ENCODE data around the gene GNAI3.

DNA sequence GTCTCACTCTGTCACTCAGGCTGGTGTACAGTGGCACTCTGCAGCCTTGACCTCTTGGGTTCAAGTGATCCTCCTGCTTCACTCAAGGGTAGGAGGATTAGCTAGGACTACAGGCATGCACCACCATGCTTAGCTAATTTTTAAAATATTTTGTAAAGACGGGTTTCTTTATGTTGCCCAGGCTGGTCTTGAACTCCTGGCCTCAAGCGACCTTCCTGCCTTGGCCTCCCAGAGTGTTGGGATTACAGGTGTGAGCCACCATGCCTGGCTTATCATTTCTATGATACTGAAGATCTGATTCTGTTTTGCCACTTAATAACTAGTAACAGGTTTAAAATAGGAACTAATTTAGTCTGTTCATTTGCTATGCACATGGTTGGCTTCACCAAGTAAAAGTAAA, 33.6 kb downstream of the GNAI3 start:
- TF ChIP-seq, protein P1, sequence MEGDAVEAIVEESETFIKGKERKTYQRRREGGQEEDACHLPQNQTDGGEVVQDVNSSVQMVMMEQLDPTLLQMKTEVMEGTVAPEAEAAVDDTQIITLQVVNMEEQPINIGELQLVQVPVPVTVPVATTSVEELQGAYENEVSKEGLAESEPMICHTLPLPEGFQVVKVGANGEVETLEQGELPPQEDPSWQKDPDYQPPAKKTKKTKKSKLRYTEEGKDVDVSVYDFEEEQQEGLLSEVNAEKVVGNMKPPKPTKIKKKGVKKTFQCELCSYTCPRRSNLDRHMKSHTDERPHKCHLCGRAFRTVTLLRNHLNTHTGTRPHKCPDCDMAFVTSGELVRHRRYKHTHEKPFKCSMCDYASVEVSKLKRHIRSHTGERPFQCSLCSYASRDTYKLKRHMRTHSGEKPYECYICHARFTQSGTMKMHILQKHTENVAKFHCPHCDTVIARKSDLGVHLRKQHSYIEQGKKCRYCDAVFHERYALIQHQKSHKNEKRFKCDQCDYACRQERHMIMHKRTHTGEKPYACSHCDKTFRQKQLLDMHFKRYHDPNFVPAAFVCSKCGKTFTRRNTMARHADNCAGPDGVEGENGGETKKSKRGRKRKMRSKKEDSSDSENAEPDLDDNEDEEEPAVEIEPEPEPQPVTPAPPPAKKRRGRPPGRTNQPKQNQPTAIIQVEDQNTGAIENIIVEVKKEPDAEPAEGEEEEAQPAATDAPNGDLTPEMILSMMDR (conservative IDR thresholded peaks at IDR 0.05): no peak
- no peak for TF ChIP-seq EZH2 (IDR thresholded peaks at IDR 0.05; ENCODE audit: low read depth)

Data from PC-9 (cell line).